Suprapubic skin (tissue), 4 donors: ENCODE results near the gene WFIKKN1. TPM values are rescaled to one million over a fixed set of nuclear protein-coding genes. Genes with fewer than 3 reads are reported as not detected.

Source experiments
- DNase-seq, 2 donors: peaks; one replicate each; pipeline ENCODE4 v3.0.0-alpha.2; 2019; ENCODE audit warnings: low spot score in 2 of 2
- H3K27ac ChIP-seq: fragments of 200-600 bp; sonication (generic); one replicate; pipeline ENCODE4 v1.5.1; 2019
- H3K27me3 ChIP-seq: fragments of 200-600 bp; sonication (generic); one replicate; pipeline ENCODE4 v1.5.1; 2019
- H3K36me3 ChIP-seq: fragments of 200-600 bp; sonication (generic); one replicate; pipeline ENCODE4 v1.5.1; 2019
- H3K4me1 ChIP-seq: fragments of 200-600 bp; sonication (generic); one replicate; pipeline ENCODE4 v1.5.1; 2019
- H3K4me3 ChIP-seq: fragments of 200-600 bp; sonication (generic); one replicate; pipeline ENCODE4 v1.5.1; 2019; ENCODE audit warnings: mild to moderate bottlenecking
- H3K9me3 ChIP-seq: fragments of 200-600 bp; sonication (generic); one replicate; pipeline ENCODE4 v1.5.1; 2019
- EP300 ChIP-seq: sonication (generic); formaldehyde crosslinking; IDR thresholded peaks from one replicate; pipeline ENCODE4 v1.6.1; 2017; ENCODE audit warnings: antibody characterized with exemption
- POLR2A ChIP-seq, 2 donors: fragments of 450-650 bp; IDR thresholded peaks; one replicate each; pipeline ENCODE4 v1.6.1; 2017; ENCODE audit warnings: antibody characterized with exemption in 2 of 2, mild to moderate bottlenecking in 2 of 2, moderate library complexity in 2 of 2
- POLR2AphosphoS5 ChIP-seq, 3 donors: sonication (generic); formaldehyde crosslinking; IDR thresholded peaks; one replicate each; pipeline ENCODE4 v1.6.1; 2017; ENCODE audit warnings: antibody characterized with exemption in 3 of 3
- WGBS: methylation state at CpG from one replicate; pipeline ENCODE4 v1.1.5; 2018; 5-methylcytosine and 5-hydroxymethylcytosine counted together
- total RNA-seq, 4 donors: library from RNA; depleted of rRNA; stranded (reverse); fragments of >200 nt; gene quantifications; one replicate each; pipeline ENCODE4 v1.1.0, GENCODE V29; 2016
- TF ChIP-seq, protein P1 (sequence below), 2 donors: fragments of 200-600 bp in 1 of 2; fragments of 450-650 bp in 1 of 2; sonication (generic) in 1 of 2; IDR thresholded peaks; one replicate each; pipeline ENCODE4 v1.5.1; 2016 to 2019; ENCODE audit warnings: antibody characterized with exemption in 2 of 2, mild to moderate bottlenecking in 1 of 2, moderate library complexity in 1 of 2

Gene WFIKKN1
- total RNA-seq, 4 donors from 2014 or later: 1.2 to 12.6 (median 4.6) TPM

- WGBS: 94% methylated on average over 12 of the region's 12 CpGs
- TF ChIP-seq, protein P1, sequence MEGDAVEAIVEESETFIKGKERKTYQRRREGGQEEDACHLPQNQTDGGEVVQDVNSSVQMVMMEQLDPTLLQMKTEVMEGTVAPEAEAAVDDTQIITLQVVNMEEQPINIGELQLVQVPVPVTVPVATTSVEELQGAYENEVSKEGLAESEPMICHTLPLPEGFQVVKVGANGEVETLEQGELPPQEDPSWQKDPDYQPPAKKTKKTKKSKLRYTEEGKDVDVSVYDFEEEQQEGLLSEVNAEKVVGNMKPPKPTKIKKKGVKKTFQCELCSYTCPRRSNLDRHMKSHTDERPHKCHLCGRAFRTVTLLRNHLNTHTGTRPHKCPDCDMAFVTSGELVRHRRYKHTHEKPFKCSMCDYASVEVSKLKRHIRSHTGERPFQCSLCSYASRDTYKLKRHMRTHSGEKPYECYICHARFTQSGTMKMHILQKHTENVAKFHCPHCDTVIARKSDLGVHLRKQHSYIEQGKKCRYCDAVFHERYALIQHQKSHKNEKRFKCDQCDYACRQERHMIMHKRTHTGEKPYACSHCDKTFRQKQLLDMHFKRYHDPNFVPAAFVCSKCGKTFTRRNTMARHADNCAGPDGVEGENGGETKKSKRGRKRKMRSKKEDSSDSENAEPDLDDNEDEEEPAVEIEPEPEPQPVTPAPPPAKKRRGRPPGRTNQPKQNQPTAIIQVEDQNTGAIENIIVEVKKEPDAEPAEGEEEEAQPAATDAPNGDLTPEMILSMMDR (IDR thresholded peaks at IDR 0.05): no peak
- no peak for TF ChIP-seq POLR2A (IDR thresholded peaks at IDR 0.05)
- TF ChIP-seq POLR2AphosphoS5 (IDR thresholded peaks at IDR 0.05): no peak
- TF ChIP-seq EP300: no peak
- no peaks in the 10 kb centered on the region for H3K9me3 ChIP-seq
- peaks cover 16% of the 10 kb centered on the region for H3K4me1 ChIP-seq
- H3K27me3 ChIP-seq: no peaks in the 10 kb centered on the region
- no peak for DNase-seq
- H3K27ac ChIP-seq: no peak overlapping the region
- H3K4me3 ChIP-seq: no peak overlapping the region
- peaks cover 55% of the 10 kb centered on the region for H3K36me3 ChIP-seq
These were observed 23.2 kb downstream of the WFIKKN1 start for GRCh38 chr16:654034-654433.

- H3K27ac ChIP-seq: no peak overlapping the region
- TF ChIP-seq POLR2AphosphoS5 (IDR thresholded peaks at IDR 0.05): no peak
- no peak for TF ChIP-seq EP300
- TF ChIP-seq, protein P1 (IDR thresholded peaks at IDR 0.05): no peak
- no peak for TF ChIP-seq POLR2A (IDR thresholded peaks at IDR 0.05)
- peaks cover 53% of the 10 kb centered on the region for H3K36me3 ChIP-seq
- no peak overlapping the region for H3K4me3 ChIP-seq
- WGBS: no CpG with 5 or more reads among the region's 22 CpGs
- DNase-seq: no peak
- no peaks in the 10 kb centered on the region for H3K27me3 ChIP-seq
- peaks cover 8% of the 10 kb centered on the region for H3K4me1 ChIP-seq
- H3K9me3 ChIP-seq: no peaks in the 10 kb centered on the region
These were observed 26.7 kb downstream of the WFIKKN1 start for GRCh38 chr16:657487-657886.

- Histone ChIP-seq H3K27ac (no peak overlapping the region), H3K9me3 (no peaks in the 10 kb centered on the region), H3K27me3 (no peaks in the 10 kb centered on the region), H3K4me1 (peaks cover 8% of the 10 kb centered on the region), H3K4me3 (no peak overlapping the region), H3K36me3 (peaks cover 45% of the 10 kb centered on the region)
- no peak for DNase-seq
- TF ChIP-seq POLR2AphosphoS5 (IDR thresholded peaks at IDR 0.05) (no peak), EP300 (no peak), POLR2A (IDR thresholded peaks at IDR 0.05) (no peak)
- TF ChIP-seq, protein P1 (IDR thresholded peaks at IDR 0.05): no peak
- 80% methylated on average over 1 of the region's 35 CpGs for WGBS
These were observed 28.1 kb downstream of the WFIKKN1 start for GRCh38 chr16:658679-659571.

DNA sequence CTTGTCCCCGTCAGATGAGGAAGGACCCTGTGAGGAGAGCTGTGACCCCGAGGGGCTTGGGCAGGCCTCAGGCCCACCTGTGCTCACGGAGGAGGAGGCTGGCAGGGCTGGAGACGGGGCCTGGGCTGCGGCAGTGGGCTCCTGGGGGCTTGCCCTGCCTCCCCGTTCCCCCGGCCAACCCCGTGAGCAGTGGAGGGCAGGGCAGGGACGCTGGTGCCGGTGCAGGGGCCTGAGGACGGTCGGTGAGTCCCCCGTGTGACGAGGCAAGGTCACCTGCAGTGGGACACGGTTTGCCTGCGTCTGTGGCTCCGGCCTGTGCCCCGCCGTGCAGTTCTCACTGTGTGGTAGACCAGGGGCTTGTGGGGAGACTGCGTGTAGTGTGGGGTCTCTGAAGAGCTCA is 28.8 kb downstream of the WFIKKN1 start:
- peaks cover 44% of the 10 kb centered on the region for H3K36me3 ChIP-seq
- H3K9me3 ChIP-seq: no peaks in the 10 kb centered on the region
- no peak for DNase-seq
- no peak overlapping the region for H3K27ac ChIP-seq
- peaks cover 8% of the 10 kb centered on the region for H3K4me1 ChIP-seq
- WGBS: no CpG with 5 or more reads among the region's 20 CpGs
- H3K27me3 ChIP-seq: no peaks in the 10 kb centered on the region
- TF ChIP-seq POLR2AphosphoS5 (IDR thresholded peaks at IDR 0.05) (no peak), EP300 (no peak), POLR2A (IDR thresholded peaks at IDR 0.05) (no peak)
- TF ChIP-seq, protein P1 (IDR thresholded peaks at IDR 0.05): no peak
- H3K4me3 ChIP-seq: no peak overlapping the region

GRCh38 chr16:660132-660458 is 29.3 kb downstream of the WFIKKN1 start:
- no peaks in the 10 kb centered on the region for H3K27me3 ChIP-seq
- H3K27ac ChIP-seq: no peak overlapping the region
- peaks cover 41% of the 10 kb centered on the region for H3K36me3 ChIP-seq
- peak overlapping the region; percentile 21 for H3K4me3 ChIP-seq
- WGBS: 60% methylated on average over 4 of the region's 6 CpGs
- H3K4me1 ChIP-seq: peaks cover 8% of the 10 kb centered on the region
- no peak for DNase-seq
- TF ChIP-seq POLR2A (IDR thresholded peaks at IDR 0.05) (no peak), POLR2AphosphoS5 (IDR thresholded peaks at IDR 0.05) (no peak), EP300 (no peak)
- TF ChIP-seq, protein P1 (IDR thresholded peaks at IDR 0.05): no peak
- no peaks in the 10 kb centered on the region for H3K9me3 ChIP-seq
